ENCODE data around the gene IRF9.

The IRF9 gene

GRCh38 chr14:24132061-24132685 is 28.9 kb upstream of the IRF9 start:
- peak; percentile 34 for DNase-seq

GRCh38 chr14:24132976-24133375 is 28.1 kb upstream of the IRF9 start:
- DNase-seq, result no peak

GRCh38 chr14:24133735-24134134 is 27.3 kb upstream of the IRF9 start:
- DNase-seq, result no peak

- DNase-seq, result peak; percentile 24
These were observed 25.6 kb upstream of the IRF9 start for GRCh38 chr14:24135584-24135833.

GRCh38 chr14:24135834-24136683 is 25.0 kb upstream of the IRF9 start, which contains the start of gene PSME1:
Gene PSME1 (plus strand): TSS chr14:24136194. CDS start chr14:24136263, 69 bp downstream.
- DNase-seq, result peak; percentile 95

- peak; percentile 39 for DNase-seq
These were observed 24.2 kb upstream of the IRF9 start for GRCh38 chr14:24136684-24137528.

- no peak for DNase-seq
These were observed 23.3 kb upstream of the IRF9 start for GRCh38 chr14:24137529-24138395.

GRCh38 chr14:24138396-24139271 is 22.4 kb upstream of the IRF9 start:
- no peak for DNase-seq

GRCh38 chr14:24139272-24139934 is 21.7 kb upstream of the IRF9 start:
- DNase-seq, result peak; percentile 55

- DNase-seq, result peak; percentile 100
These were observed 19.8 kb upstream of the IRF9 start, which contains the start of gene EMC9 for GRCh38 chr14:24141097-24141880. Gene EMC9 (minus strand): TSS chr14:24141591. CDS start chr14:24141304, 287 bp downstream.

GRCh38 chr14:24143511-24143910 is 17.6 kb upstream of the IRF9 start:
- DNase-seq, result no peak

GRCh38 chr14:24144451-24144850 is 16.6 kb upstream of the IRF9 start:
- no peak for DNase-seq

- no peak for DNase-seq
These were observed 15.8 kb upstream of the IRF9 start for GRCh38 chr14:24145219-24145618.

- DNase-seq, result no peak
These were observed 15.2 kb upstream of the IRF9 start for GRCh38 chr14:24145690-24146452.

GRCh38 chr14:24146453-24146977 is 14.6 kb upstream of the IRF9 start, which contains the start of gene PSME2:
Gene PSME2 (minus strand): TSS chr14:24146610. CDS start chr14:24146581, 29 bp downstream.
- peak; percentile 94 for DNase-seq

- peak; percentile 99 for DNase-seq
These were observed 13.9 kb upstream of the IRF9 start, which contains the start of gene RNF31 for GRCh38 chr14:24146978-24147760. Gene RNF31 (plus strand): TSS chr14:24147498. CDS start chr14:24147699, 201 bp downstream.

GRCh38 chr14:24147761-24148428 is 13.2 kb upstream of the IRF9 start:
- peak; percentile 21 for DNase-seq

Data from activated CD4-positive, alpha-beta T cell treated with anti-CD3 and anti-CD28 coated beads for 48 hours (primary cell).